ENCODE data around the gene ARHGEF1.
A peak's percentile ranks its signal among the peaks of the same experiment; 100 is the strongest.

The ARHGEF1 gene

GRCh38 chr19:41882568-41883462, at the start of gene ARHGEF1:
ARHGEF1 (plus strand) TSS chr19:41883184; CDS start chr19:41888083, 4,899 bp downstream.
- peak; percentile 57 for DNase-seq

- no peak for DNase-seq
Measured at GRCh38 chr19:41837981-41838708, 44.8 kb upstream of the ARHGEF1 start.

- DNase-seq = no peak
Measured at GRCh38 chr19:41839211-41839610, 43.8 kb upstream of the ARHGEF1 start.

GRCh38 chr19:41843371-41843770, 39.6 kb upstream of the ARHGEF1 start:
- DNase-seq = no peak

GRCh38 chr19:41844601-41845000, 38.4 kb upstream of the ARHGEF1 start, which contains the start of gene LYPD4:
LYPD4 (minus strand) TSS chr19:41844683; CDS start chr19:41839285, 5,398 bp downstream.
- no peak for DNase-seq

GRCh38 chr19:41845001-41845050, 38.2 kb upstream of the ARHGEF1 start, which contains the start of gene DMRTC2:
DMRTC2 (plus strand) TSS chr19:41845042; CDS start chr19:41847429, 2,387 bp downstream.
- DNase-seq = no peak

- no peak for DNase-seq
Measured at GRCh38 chr19:41845051-41845590, 37.9 kb upstream of the ARHGEF1 start.

GRCh38 chr19:41847351-41848105, 35.5 kb upstream of the ARHGEF1 start:
- DNase-seq = no peak

GRCh38 chr19:41848666-41849065, 34.3 kb upstream of the ARHGEF1 start:
- no peak for DNase-seq

GRCh38 chr19:41849067-41849466, 33.9 kb upstream of the ARHGEF1 start:
- DNase-seq = no peak

GRCh38 chr19:41850381-41850780, 32.6 kb upstream of the ARHGEF1 start:
- no peak for DNase-seq

- no peak for DNase-seq
Measured at GRCh38 chr19:41851456-41851855, 31.5 kb upstream of the ARHGEF1 start.

- DNase-seq = no peak
Measured at GRCh38 chr19:41853344-41853743, 29.6 kb upstream of the ARHGEF1 start.

- DNase-seq = no peak
Measured at GRCh38 chr19:41853768-41854167, 29.2 kb upstream of the ARHGEF1 start.

GRCh38 chr19:41859213-41859617, 23.8 kb upstream of the ARHGEF1 start:
- no peak for DNase-seq

GRCh38 chr19:41859618-41860418, 23.2 kb upstream of the ARHGEF1 start, which contains the start of gene RPS19:
RPS19 (plus strand) TSS chr19:41860255; CDS start chr19:41860775, 520 bp downstream.
- peak; percentile 99 for DNase-seq

GRCh38 chr19:41860419-41861115, 22.4 kb upstream of the ARHGEF1 start:
- peak; percentile 46 for DNase-seq

- no peak for DNase-seq
Measured at GRCh38 chr19:41861116-41861768, 21.7 kb upstream of the ARHGEF1 start.

- no peak for DNase-seq
Measured at GRCh38 chr19:41861846-41862245, 21.1 kb upstream of the ARHGEF1 start.

GRCh38 chr19:41862445-41862986, 20.5 kb upstream of the ARHGEF1 start:
- DNase-seq = no peak
